Ascending aorta (tissue), 2 donors: ENCODE measurements around the gene DUSP7. TPM values are rescaled to one million over a fixed set of nuclear protein-coding genes. Genes with fewer than 3 reads are reported as not detected.

Experiments
- DNase-seq, 2 donors: peaks; one replicate each; pipeline ENCODE4 v3.0.0-alpha.2; 2019; ENCODE audit warnings: low spot score in 2 of 2
- H3K27ac ChIP-seq, 2 donors: fragments of 200-600 bp; sonication (generic); one replicate each; pipeline ENCODE4 v1.5.1; 2016 to 2017; ENCODE audit warnings: mild to moderate bottlenecking in 1 of 2
- H3K27me3 ChIP-seq: fragments of 200-600 bp; sonication (generic); one replicate; pipeline ENCODE4 v1.5.1; 2017
- H3K36me3 ChIP-seq, 2 donors: fragments of 200-600 bp; sonication (generic); one replicate each; pipeline ENCODE4 v1.5.1; 2016
- H3K4me1 ChIP-seq, 2 donors: fragments of 200-600 bp; sonication (generic); one replicate each; pipeline ENCODE4 v1.5.1; 2016 to 2017; ENCODE audit warnings: mild to moderate bottlenecking in 1 of 2
- H3K4me3 ChIP-seq, 2 donors: fragments of 200-600 bp; sonication (generic); one replicate each; pipeline ENCODE4 v1.5.1; 2016 to 2017; ENCODE audit warnings: mild to moderate bottlenecking in 1 of 2
- H3K9me3 ChIP-seq, 2 donors: fragments of 200-600 bp; sonication (generic); one replicate each; pipeline ENCODE4 v1.5.1; 2016
- intact Hi-C: fragments of 100-400 bp; cut with DNase I; formaldehyde crosslinking; loops from one replicate; pipeline ENCODE4 v1.15.1; 2023
- total RNA-seq: library from RNA; depleted of rRNA; stranded (reverse); fragments of >200 nt; gene quantifications from one replicate; pipeline ENCODE4 v1.1.0, GENCODE V29; 2016
- TF ChIP-seq, protein P1 (sequence below), 3 experiments: fragments of 200-600 bp in 2 of 3; fragments of 450-650 bp in 1 of 3; sonication (generic) in 2 of 3; IDR thresholded peaks; one replicate each; pipeline ENCODE4 v1.5.1; 2016 to 2019; ENCODE audit warnings: antibody characterized with exemption in 3 of 3, mild to moderate bottlenecking in 1 of 3, moderate library complexity in 1 of 3

Gene DUSP7
- total RNA-seq, 1 donor from 2014 or later = 76.5 TPM

DNA sequence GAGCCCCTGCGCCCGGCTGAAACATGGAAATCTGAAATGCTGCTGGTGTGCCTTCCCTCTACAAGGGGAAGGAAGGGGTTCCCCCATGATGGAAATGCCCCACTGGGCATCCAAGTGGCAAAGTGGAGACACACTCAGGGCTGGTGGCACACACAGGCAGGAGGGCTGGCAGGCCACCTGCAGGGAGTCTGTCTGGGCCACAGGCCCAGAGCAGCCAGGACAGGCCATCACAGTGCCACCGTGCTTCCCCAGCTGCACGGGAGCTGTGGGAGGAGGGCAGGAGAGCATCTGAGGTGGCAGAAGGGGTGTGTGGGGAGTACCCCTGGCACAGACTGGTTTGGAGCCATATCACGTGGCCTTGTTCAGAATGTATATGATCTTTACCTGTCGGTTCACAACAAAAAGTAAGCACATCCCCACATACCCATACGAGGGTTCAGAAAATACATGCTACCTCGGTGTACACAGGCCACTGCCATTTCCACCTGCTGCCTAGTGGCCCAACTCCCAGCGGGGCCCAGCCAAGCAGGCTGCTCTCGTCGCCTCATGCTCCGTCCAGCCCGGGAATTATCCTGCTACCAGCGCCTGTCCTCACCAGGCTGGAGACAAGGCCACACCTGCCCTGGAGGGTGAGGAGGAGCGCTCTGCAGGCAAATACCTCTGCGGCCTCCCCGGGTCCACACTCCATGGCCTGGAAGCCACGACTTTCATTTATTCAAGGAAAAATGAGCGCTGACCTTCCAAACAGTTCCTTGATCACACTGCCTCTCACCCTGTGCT is 22.6 kb upstream of the DUSP7 start:
- peaks cover 3 to 16% of the 10 kb centered on the region in 2 donors for H3K4me1 ChIP-seq
- H3K36me3 ChIP-seq = no peaks in the 10 kb centered on the region
- intact Hi-C loops = no loop called here
- no peak overlapping the region for H3K27ac ChIP-seq
- no peak for DNase-seq
- no peak overlapping the region for H3K4me3 ChIP-seq
- TF ChIP-seq, protein P1, sequence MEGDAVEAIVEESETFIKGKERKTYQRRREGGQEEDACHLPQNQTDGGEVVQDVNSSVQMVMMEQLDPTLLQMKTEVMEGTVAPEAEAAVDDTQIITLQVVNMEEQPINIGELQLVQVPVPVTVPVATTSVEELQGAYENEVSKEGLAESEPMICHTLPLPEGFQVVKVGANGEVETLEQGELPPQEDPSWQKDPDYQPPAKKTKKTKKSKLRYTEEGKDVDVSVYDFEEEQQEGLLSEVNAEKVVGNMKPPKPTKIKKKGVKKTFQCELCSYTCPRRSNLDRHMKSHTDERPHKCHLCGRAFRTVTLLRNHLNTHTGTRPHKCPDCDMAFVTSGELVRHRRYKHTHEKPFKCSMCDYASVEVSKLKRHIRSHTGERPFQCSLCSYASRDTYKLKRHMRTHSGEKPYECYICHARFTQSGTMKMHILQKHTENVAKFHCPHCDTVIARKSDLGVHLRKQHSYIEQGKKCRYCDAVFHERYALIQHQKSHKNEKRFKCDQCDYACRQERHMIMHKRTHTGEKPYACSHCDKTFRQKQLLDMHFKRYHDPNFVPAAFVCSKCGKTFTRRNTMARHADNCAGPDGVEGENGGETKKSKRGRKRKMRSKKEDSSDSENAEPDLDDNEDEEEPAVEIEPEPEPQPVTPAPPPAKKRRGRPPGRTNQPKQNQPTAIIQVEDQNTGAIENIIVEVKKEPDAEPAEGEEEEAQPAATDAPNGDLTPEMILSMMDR (IDR thresholded peaks at IDR 0.05) = no peak
- no peaks in the 10 kb centered on the region for H3K9me3 ChIP-seq
- H3K27me3 ChIP-seq = no peaks in the 10 kb centered on the region

DNA sequence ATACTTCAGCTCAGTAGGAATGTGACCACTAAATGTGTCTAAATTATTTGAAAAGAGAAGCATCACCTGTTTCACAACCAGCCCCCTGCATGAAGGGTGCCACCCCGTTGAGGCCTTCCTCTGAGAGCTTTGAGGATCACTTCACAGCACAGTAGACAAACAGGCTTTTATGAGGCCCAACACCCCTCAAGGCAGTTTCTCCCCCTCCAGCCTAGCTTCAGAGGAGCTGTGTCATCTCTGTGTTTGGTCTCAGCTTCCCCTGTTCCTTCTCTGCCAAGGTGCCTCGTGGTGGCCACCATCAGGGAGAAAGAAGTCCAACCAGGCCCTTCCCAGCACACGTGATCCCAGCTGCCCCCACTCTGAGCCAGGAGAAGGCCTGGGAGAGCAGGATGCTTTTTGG is 21.6 kb upstream of the DUSP7 start:
- no peak overlapping the region for H3K4me3 ChIP-seq
- intact Hi-C loops = loop anchor here (1.0 kb wide), 1 partner anchor 13 kb away; no protein-coding TSS in a partner anchor
- peak overlapping the region; percentile 75 to 80 for H3K27ac ChIP-seq
- DNase-seq = no peak
- H3K4me1 ChIP-seq = peaks cover 3 to 16% of the 10 kb centered on the region in 2 donors
- no peaks in the 10 kb centered on the region for H3K36me3 ChIP-seq
- H3K9me3 ChIP-seq = no peaks in the 10 kb centered on the region
- no peaks in the 10 kb centered on the region for H3K27me3 ChIP-seq
- TF ChIP-seq, protein P1 (IDR thresholded peaks at IDR 0.05) = no peak

DNA sequence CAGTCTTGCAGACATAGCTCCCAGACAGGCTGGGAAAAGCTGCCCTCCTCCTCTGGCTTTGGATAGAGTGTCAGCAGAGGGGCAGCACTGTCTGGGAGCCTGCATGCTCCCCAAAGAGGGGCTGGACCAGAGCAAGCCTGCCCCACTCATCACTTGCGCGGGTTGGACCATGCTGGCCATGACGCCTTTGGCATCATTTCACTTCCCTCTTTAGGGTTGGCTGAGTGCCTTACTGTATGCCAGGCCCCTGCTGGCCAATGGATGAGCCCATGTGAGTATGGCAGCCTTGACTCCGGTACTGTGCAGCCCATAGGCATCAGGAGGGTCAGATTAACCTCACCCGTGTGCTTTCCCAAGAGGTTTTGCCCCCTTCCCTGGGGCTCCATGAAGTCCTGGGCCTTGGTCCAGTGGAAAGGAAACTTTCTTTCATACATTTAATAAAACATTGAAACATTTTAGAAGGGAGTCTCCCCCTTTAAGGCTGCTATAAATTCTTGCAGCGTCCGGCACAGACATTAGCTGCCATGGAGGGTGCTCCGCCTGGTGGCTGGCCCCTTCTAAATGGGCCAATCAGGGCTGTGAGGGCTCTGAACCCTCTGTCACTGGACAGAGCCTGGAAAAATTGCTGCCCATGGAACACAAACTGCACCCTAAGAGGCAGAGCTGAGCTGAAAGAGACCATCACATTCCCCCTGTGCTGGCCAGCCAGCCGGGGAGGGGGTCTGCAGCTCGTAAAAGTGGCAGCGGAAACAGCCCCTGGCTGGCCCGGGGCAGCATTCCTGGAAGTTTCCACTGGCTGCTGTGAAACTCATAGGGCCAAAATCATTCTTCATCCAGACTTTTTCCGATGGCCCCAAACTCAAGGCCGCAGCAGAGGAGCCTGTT is 20.8 kb upstream of the DUSP7 start:
- H3K36me3 ChIP-seq = no peaks in the 10 kb centered on the region
- no peak for DNase-seq
- TF ChIP-seq, protein P1 (IDR thresholded peaks at IDR 0.05) = peak; percentile 22 to 45 (median 25)
- H3K27ac ChIP-seq = peak overlapping the region; percentile 75 to 80
- no peak overlapping the region for H3K4me3 ChIP-seq
- H3K9me3 ChIP-seq = no peaks in the 10 kb centered on the region
- intact Hi-C loops = loop anchor here (1.0 kb wide), 1 partner anchor 14 kb away; no protein-coding TSS in a partner anchor
- H3K4me1 ChIP-seq = peaks cover 3 to 16% of the 10 kb centered on the region in 2 donors
- H3K27me3 ChIP-seq = no peaks in the 10 kb centered on the region

DNA sequence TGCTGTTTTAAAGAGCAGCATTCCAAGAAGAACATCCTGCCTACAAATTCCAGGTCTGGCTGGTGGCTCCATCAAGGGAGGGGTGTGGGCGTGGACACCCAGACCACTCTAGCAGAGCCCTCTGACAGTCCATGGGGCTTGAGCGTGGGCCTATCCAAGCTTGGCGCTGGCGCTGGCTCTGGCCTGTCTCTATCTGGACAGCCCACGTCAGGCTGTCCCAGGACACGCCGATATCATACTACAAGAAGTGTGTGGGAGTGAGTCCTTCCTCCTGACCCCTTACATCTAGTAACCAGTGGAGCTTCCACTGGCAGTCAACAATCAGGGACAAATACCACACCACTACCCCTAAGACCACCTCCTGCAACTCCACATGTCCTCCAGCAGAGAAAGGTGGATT is 17.1 kb upstream of the DUSP7 start:
- Histone ChIP-seq H3K4me3 (no peak overlapping the region), H3K9me3 (no peaks in the 10 kb centered on the region), H3K27me3 (no peaks in the 10 kb centered on the region), H3K4me1 (peaks cover 7 to 39% of the 10 kb centered on the region in 2 donors), H3K27ac (no peak overlapping the region), H3K36me3 (no peaks in the 10 kb centered on the region)
- intact Hi-C loops = loop anchor here (5.0 kb wide), 1 partner anchor 49 kb away; no protein-coding TSS in a partner anchor
- no peak for DNase-seq
- TF ChIP-seq, protein P1 (IDR thresholded peaks at IDR 0.05) = no peak

DNA sequence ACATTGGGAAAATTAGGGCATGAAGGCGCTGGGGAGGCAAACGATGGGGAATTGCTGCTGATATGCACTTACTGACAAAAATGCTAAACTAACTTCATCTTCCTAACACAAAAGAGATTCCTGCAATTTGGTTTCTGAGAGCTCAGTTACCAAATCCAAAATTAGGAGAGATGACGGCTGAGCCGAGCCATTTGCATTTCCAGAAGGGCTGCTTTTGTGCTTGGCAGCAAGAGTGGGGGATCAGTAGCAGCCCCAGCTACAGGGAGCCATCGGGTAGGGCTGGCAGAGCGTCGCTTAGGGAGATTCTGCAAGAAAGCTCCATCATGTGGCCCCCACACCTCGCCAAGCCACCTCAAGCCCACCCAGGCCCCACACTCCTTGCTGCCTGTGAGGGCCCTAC is 16.1 kb upstream of the DUSP7 start:
- Histone ChIP-seq H3K27me3 (no peaks in the 10 kb centered on the region), H3K4me3 (no peak overlapping the region), H3K9me3 (no peaks in the 10 kb centered on the region), H3K27ac (no peak overlapping the region), H3K36me3 (no peaks in the 10 kb centered on the region), H3K4me1 (peaks cover 7 to 32% of the 10 kb centered on the region in 2 donors)
- DNase-seq = no peak
- intact Hi-C loops = loop anchor here (5.0 kb wide), 1 partner anchor 50 kb away; no protein-coding TSS in a partner anchor
- TF ChIP-seq, protein P1 (IDR thresholded peaks at IDR 0.05) = no peak
